H9 (cell line): ENCODE results near the gene TGFB1I1. TPM values are rescaled to one million over a fixed set of nuclear protein-coding genes. Genes with fewer than 3 reads are reported as not detected.
"Not testable (repeated sequence)": the region's sequence is repeated elsewhere in the genome, so short reads cannot be mapped to it uniquely, and the experiment has no call there.

Experiments
- DNase-seq: peaks from one replicate; pipeline ENCODE4 v3.0.0-alpha.2; 2017
- H2AFZ ChIP-seq: one replicate; pipeline ENCODE4 v1.6.1; 2013; ENCODE audit warnings: mild to moderate bottlenecking, low read length, control low read depth, moderate library complexity
- H2AK5ac ChIP-seq: 2 replicates; pipeline ENCODE4 v1.6.1; 2013; ENCODE audit warnings: low read length, control low read depth, mixed read lengths; ENCODE audit not compliant: insufficient read length
- H2BK120ac ChIP-seq: one replicate; pipeline ENCODE4 v1.6.1; 2013; ENCODE audit warnings: low read depth, mild to moderate bottlenecking, low read length, control low read depth, inconsistent platforms; ENCODE audit not compliant: poor library complexity, severe bottlenecking
- H2BK12ac ChIP-seq: 2 replicates; pipeline ENCODE4 v1.6.1; 2013; ENCODE audit warnings: low read length, control low read depth, mixed read lengths, low read depth; ENCODE audit not compliant: insufficient read length
- H2BK15ac ChIP-seq: 2 replicates; pipeline ENCODE4 v1.6.1; 2013; ENCODE audit warnings: low read depth, low read length, control low read depth
- H2BK20ac ChIP-seq: one replicate; pipeline ENCODE4 v1.6.1; 2013; ENCODE audit warnings: low read depth, mild to moderate bottlenecking, low read length, control low read depth, inconsistent platforms; ENCODE audit not compliant: poor library complexity, severe bottlenecking
- H2BK5ac ChIP-seq: 2 replicates; pipeline ENCODE4 v1.6.1; 2013; ENCODE audit warnings: low read length, control low read depth, mixed read lengths; ENCODE audit not compliant: insufficient read length
- H3K14ac ChIP-seq: 2 replicates; pipeline ENCODE4 v1.6.1; 2013; ENCODE audit warnings: low read length, control low read depth; ENCODE audit not compliant: insufficient read depth
- H3K18ac ChIP-seq: 2 replicates; pipeline ENCODE4 v1.6.1; 2013; ENCODE audit warnings: low read depth, mild to moderate bottlenecking, mixed read lengths, low read length, control low read depth; ENCODE audit not compliant: insufficient read length
- H3K23ac ChIP-seq: 2 replicates; pipeline ENCODE4 v1.6.1; 2013; ENCODE audit warnings: low read length, control low read depth, mixed read lengths, low read depth; ENCODE audit not compliant: insufficient read length
- H3K23me2 ChIP-seq: 2 replicates; pipeline ENCODE4 v1.6.1; 2013; ENCODE audit warnings: low read depth, mild to moderate bottlenecking, mixed read lengths, low read length, control low read depth; ENCODE audit not compliant: insufficient read length, poor library complexity, severe bottlenecking
- H3K27ac ChIP-seq: 2 replicates; pipeline ENCODE4 v1.5.1; 2013; ENCODE audit warnings: low read length, control low read depth, mixed read lengths, low read depth; ENCODE audit not compliant: insufficient read length
- H3K27me3 ChIP-seq: 2 replicates; pipeline ENCODE4 v1.6.1; 2013; ENCODE audit warnings: low read length, control low read depth, inconsistent platforms; ENCODE audit not compliant: insufficient read depth
- H3K4ac ChIP-seq: 2 replicates; pipeline ENCODE4 v1.6.1; 2013; ENCODE audit warnings: low read depth, mild to moderate bottlenecking, control low read depth, inconsistent platforms, low read length, moderate library complexity
- H3K4me1 ChIP-seq: 2 replicates; pipeline ENCODE4 v1.6.1; 2013; ENCODE audit warnings: low read length, control low read depth, inconsistent platforms; ENCODE audit not compliant: insufficient read depth
- H3K4me2 ChIP-seq: 2 replicates; pipeline ENCODE4 v1.6.1; 2013; ENCODE audit warnings: low read length, control low read depth, mixed read lengths; ENCODE audit not compliant: insufficient read length, insufficient read depth
- H3K56ac ChIP-seq: 2 replicates; pipeline ENCODE4 v1.6.1; 2013; ENCODE audit warnings: low read depth, mild to moderate bottlenecking, mixed read lengths, low read length, control low read depth; ENCODE audit not compliant: insufficient read length
- H3K79me1 ChIP-seq: 2 replicates; pipeline ENCODE4 v1.6.1; 2013; ENCODE audit warnings: low read depth, mild to moderate bottlenecking, moderate library complexity, low read length, control low read depth, inconsistent platforms; ENCODE audit not compliant: insufficient read depth, poor library complexity, severe bottlenecking
- H3K79me2 ChIP-seq: 2 replicates; pipeline ENCODE4 v1.6.1; 2013; ENCODE audit warnings: low read length, control low read depth, inconsistent platforms; ENCODE audit not compliant: insufficient read depth
- H3K9ac ChIP-seq: 2 replicates; pipeline ENCODE4 v1.6.1; 2013; ENCODE audit warnings: low read length, control low read depth, mixed read lengths; ENCODE audit not compliant: insufficient read length; ENCODE audit errors: extremely low read depth
- H3K9me3 ChIP-seq: one replicate; pipeline ENCODE4 v1.6.1; 2013; ENCODE audit warnings: low read depth, low read length, inconsistent platforms; ENCODE audit not compliant: control insufficient read depth
- H3T11ph ChIP-seq: one replicate; pipeline ENCODE4 v1.6.1; 2013; ENCODE audit warnings: mild to moderate bottlenecking, low read length, control low read depth, inconsistent platforms
- H4K20me1 ChIP-seq: one replicate; pipeline ENCODE4 v1.6.1; 2013; ENCODE audit not compliant: control insufficient read depth, insufficient read length, insufficient read depth
- H4K5ac ChIP-seq: 2 replicates; pipeline ENCODE4 v1.6.1; 2013; ENCODE audit warnings: low read depth, mild to moderate bottlenecking, mixed read lengths, low read length, control low read depth; ENCODE audit not compliant: insufficient read length
- H4K8ac ChIP-seq: replicated peaks from 2 replicates; pipeline ENCODE4 v1.6.1; 2013; ENCODE audit warnings: low read length, control low read depth, mixed read lengths, low read depth; ENCODE audit not compliant: insufficient read length
- H4K91ac ChIP-seq: 2 replicates; pipeline ENCODE4 v1.6.1; 2013; ENCODE audit warnings: low read depth, mild to moderate bottlenecking, moderate library complexity, mixed read lengths, low read length, control low read depth; ENCODE audit not compliant: insufficient read length
- H3K27ac Mint-ChIP-seq, 3 experiments: 2 replicates in 2 of 3; 3 replicates in 1 of 3; pipeline ENCODE4 v1.8.0; 2020 to 2021; ENCODE audit warnings: mixed read lengths in 3 of 3, mild to moderate bottlenecking in 1 of 3, moderate library complexity in 1 of 3
- H3K27me3 Mint-ChIP-seq: 2 replicates; pipeline ENCODE4 v1.8.0; 2021; ENCODE audit warnings: low read depth, mild to moderate bottlenecking, moderate library complexity, mixed read lengths
- H3K36me3 Mint-ChIP-seq, 3 experiments: 2 replicates in 2 of 3; 3 replicates in 1 of 3; pipeline ENCODE4 v1.8.0; 2020 to 2021; ENCODE audit warnings: low read depth in 3 of 3, mixed read lengths in 3 of 3; ENCODE audit not compliant: insufficient read depth in 1 of 3
- H3K4me1 Mint-ChIP-seq, 2 experiments: 2 replicates each; pipeline ENCODE4 v1.8.0; 2020; ENCODE audit warnings: mixed read lengths in 2 of 2
- H3K4me3 Mint-ChIP-seq, 2 experiments: 2 replicates in 1 of 2; 3 replicates in 1 of 2; pipeline ENCODE4 v1.8.0; 2020 to 2021; ENCODE audit warnings: mild to moderate bottlenecking in 2 of 2, mixed read lengths in 2 of 2, moderate library complexity in 1 of 2
- H3K9me3 Mint-ChIP-seq, 2 experiments: 2 replicates in 1 of 2; 3 replicates in 1 of 2; pipeline ENCODE4 v1.8.0; 2020; ENCODE audit warnings: mild to moderate bottlenecking in 2 of 2, mixed read lengths in 2 of 2, moderate library complexity in 1 of 2
- WGBS: extraction: QIAGEN DNeasy Blood & Tissue Kit; methylation state at CpG from one replicate; pipeline ENCODE4 v1.1.7; 2013; ENCODE audit warnings: missing lambda C conversion rate, low lambda C conversion rate, mixed read lengths; ENCODE audit not compliant: insufficient read length; ENCODE audit errors: extremely low coverage; 5-methylcytosine and 5-hydroxymethylcytosine counted together
- total RNA-seq: library from RNA; stranded (reverse); gene quantifications from 2 replicates; pipeline ENCODE4 v1.2.1, GENCODE V29; 2021
- TF ChIP-seq, protein P1 (sequence below): fragments of 200-600 bp; sonication (generic); conservative IDR thresholded peaks from 3 replicates; pipeline ENCODE4 v1.8.0; 2021; ENCODE audit warnings: antibody characterized with exemption, mild to moderate bottlenecking

TGFB1I1 gene
- total RNA-seq, 1 experiment from 2014 or later, result 15.4 TPM

- Histone ChIP-seq H4K20me1 (no peaks in the 10 kb centered on the region), H3K4me1 (no peaks in the 10 kb centered on the region), H3K9ac (no peak within 1 kb of the TSS), H3K9me3 (no peaks in the 10 kb centered on the region), H3K27ac (no peak within 1 kb of the TSS), H3K4me2 (no peak within 1 kb of the TSS), H2BK12ac (no peak within 1 kb of the TSS), H3K14ac (no peak within 1 kb of the TSS), H2BK20ac (no peak within 1 kb of the TSS), H3K79me2 (no peaks in the 10 kb centered on the region), H4K8ac (no peak within 1 kb of the TSS), H3K4ac (no peak within 1 kb of the TSS), H4K91ac (no peak within 1 kb of the TSS), H3K56ac (no peak within 1 kb of the TSS), H3K27me3 (peaks cover 11% of the 10 kb centered on the region; the same call in 1 of the 2 replicates), H3T11ph (no peak within 1 kb of the TSS), H2BK5ac (no peak within 1 kb of the TSS), H3K18ac (no peak within 1 kb of the TSS), H4K5ac (no peak within 1 kb of the TSS), H2BK15ac (no peak within 1 kb of the TSS), H2AK5ac (no peak within 1 kb of the TSS), H2BK120ac (no peak within 1 kb of the TSS), H3K23me2 (peaks cover 5% of the 10 kb centered on the region), H2AFZ (no peak within 1 kb of the TSS), H3K23ac (no peak within 1 kb of the TSS), H3K79me1 (no peaks in the 10 kb centered on the region)
- Mint-ChIP-seq H3K27ac (no peak within 1 kb of the TSS), H3K4me1 (peaks cover 9 to 12% of the 10 kb centered on the region in 2 experiments), H3K4me3 (0 out of 5 replicates have a peak within 1 kb of the TSS, but pooled peaks of 1 of the 2 experiments have one; percentile 7), H3K36me3 (no peaks in the 10 kb centered on the region; a peak in 2 of 7 replicates), H3K27me3 (peaks cover 85% of the 10 kb centered on the region), H3K9me3 (no peaks in the 10 kb centered on the region; a peak in 1 of 5 replicates)
- WGBS, result no CpG with 5 or more reads among the region's 4 CpGs
- TF ChIP-seq, protein P1, sequence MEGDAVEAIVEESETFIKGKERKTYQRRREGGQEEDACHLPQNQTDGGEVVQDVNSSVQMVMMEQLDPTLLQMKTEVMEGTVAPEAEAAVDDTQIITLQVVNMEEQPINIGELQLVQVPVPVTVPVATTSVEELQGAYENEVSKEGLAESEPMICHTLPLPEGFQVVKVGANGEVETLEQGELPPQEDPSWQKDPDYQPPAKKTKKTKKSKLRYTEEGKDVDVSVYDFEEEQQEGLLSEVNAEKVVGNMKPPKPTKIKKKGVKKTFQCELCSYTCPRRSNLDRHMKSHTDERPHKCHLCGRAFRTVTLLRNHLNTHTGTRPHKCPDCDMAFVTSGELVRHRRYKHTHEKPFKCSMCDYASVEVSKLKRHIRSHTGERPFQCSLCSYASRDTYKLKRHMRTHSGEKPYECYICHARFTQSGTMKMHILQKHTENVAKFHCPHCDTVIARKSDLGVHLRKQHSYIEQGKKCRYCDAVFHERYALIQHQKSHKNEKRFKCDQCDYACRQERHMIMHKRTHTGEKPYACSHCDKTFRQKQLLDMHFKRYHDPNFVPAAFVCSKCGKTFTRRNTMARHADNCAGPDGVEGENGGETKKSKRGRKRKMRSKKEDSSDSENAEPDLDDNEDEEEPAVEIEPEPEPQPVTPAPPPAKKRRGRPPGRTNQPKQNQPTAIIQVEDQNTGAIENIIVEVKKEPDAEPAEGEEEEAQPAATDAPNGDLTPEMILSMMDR, result no peak
- no peak for DNase-seq
Measured at GRCh38 chr16:31483081-31483480, 11.1 kb downstream of the TGFB1I1 start, which contains the start of gene SLC5A2. TSS of gene SLC5A2 (plus strand) at chr16:31483123. CDS start at chr16:31483137, 14 bp downstream.

DNA sequence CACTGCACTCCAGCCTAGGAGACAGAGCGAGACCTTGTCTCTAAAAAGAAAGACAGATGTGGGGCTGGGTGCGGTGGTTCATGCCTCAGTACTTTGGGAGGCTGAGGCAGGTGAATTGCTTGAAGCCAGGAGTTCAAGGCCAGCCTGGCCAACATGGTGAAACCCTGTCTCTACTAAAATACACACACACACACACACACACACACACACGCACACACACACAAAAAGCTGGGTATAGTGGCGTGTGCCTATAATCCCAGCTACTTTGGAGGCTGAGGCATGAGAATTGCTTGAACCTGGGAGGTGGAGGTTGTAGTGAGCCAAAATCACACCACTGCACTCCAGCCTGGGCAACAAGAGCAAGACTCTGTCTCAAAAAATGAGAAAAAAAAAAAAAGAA is 12.1 kb downstream of the TGFB1I1 start:
- H3K27me3 Mint-ChIP-seq, result peaks cover 85% of the 10 kb centered on the region
- not testable (repeated sequence) for H2BK12ac ChIP-seq, H3K56ac ChIP-seq, H4K20me1 ChIP-seq, H3K9me3 Mint-ChIP-seq, H2AFZ ChIP-seq, H3K4ac ChIP-seq, H3K9ac ChIP-seq, H3K23ac ChIP-seq, H3K79me1 ChIP-seq, H3K9me3 ChIP-seq, H3K27ac Mint-ChIP-seq, H2BK20ac ChIP-seq, H4K91ac ChIP-seq, H3K79me2 ChIP-seq, H3K14ac ChIP-seq, DNase-seq, H3K18ac ChIP-seq, H2AK5ac ChIP-seq, H4K8ac ChIP-seq, H3K4me1 ChIP-seq, H3K27ac ChIP-seq, H3K4me3 Mint-ChIP-seq, H2BK120ac ChIP-seq, H3K4me2 ChIP-seq, H2BK5ac ChIP-seq, H3K36me3 Mint-ChIP-seq, H4K5ac ChIP-seq, H2BK15ac ChIP-seq, H3T11ph ChIP-seq
- WGBS, result no CpG with 5 or more reads among the region's 4 CpGs
- Histone ChIP-seq H3K27me3 (peaks cover 13% of the 10 kb centered on the region; the same call in 1 of the 2 replicates), H3K23me2 (peaks cover 11% of the 10 kb centered on the region)
- H3K4me1 Mint-ChIP-seq, result peaks cover 8 to 11% of the 10 kb centered on the region in 2 experiments
